Fibroblast of skin of abdomen (primary cell): ENCODE results near the gene HSD17B8.

Source experiments
- DNase-seq: peaks from one replicate; pipeline ENCODE4 v3.0.0-alpha.2; 2013

HSD17B8 gene

DNA sequence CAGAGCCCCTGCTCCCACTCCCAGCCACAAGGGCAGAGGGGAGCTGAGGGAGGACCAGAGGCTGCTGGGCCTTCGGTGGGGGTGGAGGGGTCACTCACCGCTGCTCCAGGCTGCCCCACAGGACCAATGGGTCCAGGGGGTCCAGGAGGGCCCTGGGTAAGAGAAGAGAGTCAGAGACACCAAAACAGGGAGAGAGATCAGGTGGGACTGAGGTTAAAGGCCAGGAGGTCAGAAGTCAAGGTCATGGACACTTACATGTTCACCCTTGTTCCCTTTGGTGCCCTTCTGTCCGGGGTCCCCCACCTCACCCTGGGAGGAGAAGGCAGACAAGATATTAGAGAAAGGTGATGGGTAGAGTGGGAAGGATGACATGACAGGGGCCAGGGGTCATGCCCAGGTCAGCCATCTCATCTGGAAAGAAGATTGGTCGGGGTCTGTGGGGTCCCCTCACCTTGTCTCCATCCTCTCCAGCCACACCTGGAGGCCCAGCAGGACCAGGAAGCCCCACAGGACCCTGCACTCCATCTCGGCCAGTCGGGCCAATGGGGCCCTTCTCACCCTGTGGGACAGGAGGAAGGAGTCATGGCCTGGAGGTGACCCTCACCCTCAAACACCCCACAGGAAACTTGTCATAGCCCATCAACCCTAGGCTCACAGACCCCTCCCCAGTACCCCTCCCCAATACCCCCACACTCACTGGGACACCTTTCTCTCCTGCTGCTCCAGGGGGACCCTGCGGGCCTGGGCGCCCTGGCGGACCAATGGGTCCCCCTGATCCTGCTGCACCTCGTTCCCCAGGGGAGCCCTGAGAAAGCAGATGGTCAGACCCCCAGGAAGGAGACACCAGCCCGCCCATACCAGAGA is 33.2 kb upstream of the HSD17B8 start:
- no peak for DNase-seq

DNA sequence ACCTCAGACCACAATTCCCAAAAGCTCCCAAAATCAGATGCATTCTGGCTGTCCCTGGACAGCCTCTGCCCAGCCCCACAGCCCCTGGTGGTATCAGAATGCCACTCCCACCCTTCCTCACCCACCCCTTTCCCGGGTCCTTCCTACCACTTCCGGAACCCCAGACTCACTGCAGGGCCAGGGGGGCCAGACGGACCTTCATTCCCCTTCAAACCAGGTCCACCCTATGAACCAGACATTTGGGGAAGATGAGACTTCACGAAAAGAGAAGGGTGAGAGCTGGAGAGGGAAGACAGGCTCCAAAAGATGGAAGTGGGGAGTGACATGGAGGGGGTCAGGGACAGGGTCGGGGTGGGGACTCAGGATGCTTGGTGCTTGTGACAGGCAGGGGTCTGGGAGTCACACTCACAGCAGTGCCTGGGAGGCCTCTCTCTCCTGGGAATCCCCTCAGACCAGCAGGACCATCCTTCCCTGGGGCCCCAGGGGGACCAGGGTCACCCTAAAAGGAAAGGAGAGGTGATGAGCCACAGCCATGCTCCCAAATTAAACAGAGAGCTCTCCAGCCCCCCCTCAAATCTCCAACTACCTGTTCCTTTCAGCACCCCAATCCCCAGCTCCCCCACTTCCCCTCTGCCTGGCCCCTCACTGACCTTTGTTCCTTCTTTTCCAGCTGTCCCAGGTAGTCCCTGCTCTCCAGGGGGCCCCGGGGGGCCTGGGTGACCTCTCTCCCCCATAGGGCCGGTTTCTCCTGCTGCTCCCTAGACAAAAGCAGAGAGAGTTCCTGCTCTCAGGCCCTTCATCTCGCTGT is 32.4 kb upstream of the HSD17B8 start:
- DNase-seq: no peak

DNA sequence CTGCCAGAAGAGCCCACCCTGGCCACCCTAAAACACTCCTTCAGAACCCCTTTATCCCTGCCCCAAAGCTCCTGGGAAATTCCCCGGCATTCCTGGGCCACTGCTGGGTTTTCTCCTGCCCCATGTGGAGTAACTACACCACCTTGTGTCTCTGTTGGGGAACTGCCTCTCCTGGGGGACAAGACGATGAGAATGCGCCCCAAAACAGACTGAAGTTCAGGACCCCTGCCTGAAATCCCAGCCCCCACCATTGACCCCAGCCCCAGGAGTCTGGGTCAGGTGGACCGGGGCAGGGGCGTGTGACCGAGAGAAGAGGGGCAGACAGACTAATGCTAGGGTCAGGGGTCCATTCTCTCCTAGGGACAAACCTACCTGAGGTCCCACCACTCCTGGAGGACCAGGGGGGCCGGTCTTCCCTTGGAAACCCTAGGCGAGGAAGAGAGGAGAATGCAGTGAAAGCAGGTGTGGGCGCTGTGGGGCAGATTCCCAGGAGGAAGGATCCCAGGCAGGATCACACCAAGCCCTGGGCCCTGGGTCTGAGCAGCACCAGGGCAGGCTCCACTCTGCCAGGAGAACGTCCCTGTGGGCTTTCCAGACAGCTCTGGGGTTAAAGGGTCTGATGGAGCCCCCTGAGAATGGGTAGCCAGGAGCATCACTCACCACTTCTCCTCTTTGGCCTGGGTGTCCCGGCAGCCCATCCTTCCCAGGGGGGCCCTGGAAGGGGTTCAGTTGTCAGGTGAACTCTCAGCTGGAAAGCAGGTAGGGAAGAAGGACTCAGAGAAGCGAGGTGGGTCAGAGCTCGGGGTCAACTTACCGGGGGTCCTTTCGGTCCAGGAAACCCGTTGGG is 31.5 kb upstream of the HSD17B8 start:
- peak; percentile 44 for DNase-seq

DNA sequence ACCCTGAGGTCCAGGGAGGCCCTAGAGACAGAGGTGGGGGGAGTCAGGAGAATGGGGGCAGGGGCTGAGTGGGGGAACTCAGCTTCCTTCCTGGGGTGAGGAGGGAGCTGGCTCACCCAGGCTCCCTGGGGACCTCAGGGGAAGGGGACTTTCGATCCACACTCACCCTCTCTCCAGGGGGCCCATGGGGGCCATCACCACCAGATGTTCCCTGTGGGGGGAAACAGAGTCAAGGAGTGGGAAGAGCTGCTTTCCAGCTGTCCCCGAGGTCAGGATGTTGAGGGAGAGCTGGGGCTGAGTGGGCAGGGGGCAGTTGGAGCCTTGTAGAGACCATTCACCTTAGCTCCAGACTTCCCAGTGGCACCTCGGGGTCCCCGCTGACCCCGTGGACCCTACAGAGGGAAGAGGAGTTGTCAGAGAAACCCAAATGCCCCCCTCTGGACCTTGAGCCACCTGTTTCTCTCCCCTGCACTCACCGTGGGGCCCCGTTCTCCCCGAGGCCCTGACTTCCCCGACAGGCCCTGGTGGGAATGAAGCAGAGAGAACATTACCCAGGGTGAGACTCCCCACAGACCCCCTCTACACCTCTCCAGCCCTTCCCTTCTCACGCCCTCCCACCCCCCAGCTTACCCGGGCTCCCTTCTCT is 30.8 kb upstream of the HSD17B8 start:
- no peak for DNase-seq

DNA sequence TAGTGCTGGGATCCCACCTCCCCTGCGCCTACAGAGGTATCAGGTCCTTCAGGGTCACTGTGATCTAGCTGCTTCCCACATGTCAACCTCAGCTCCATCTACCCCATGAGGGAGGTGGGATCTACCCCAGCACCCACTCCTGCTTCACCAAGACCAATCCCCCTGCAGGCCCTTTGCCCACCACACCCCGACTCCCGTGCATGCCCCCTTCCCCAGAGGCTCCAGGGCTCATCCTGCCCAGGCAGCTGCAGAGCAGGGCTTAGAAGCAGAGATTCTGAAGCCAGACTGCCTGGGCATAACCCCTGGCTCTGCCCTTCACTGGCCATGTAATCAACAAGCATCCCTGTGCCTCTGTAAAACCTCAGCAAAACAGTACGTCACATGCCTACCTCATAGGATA is 29.7 kb upstream of the HSD17B8 start:
- no peak for DNase-seq

DNA sequence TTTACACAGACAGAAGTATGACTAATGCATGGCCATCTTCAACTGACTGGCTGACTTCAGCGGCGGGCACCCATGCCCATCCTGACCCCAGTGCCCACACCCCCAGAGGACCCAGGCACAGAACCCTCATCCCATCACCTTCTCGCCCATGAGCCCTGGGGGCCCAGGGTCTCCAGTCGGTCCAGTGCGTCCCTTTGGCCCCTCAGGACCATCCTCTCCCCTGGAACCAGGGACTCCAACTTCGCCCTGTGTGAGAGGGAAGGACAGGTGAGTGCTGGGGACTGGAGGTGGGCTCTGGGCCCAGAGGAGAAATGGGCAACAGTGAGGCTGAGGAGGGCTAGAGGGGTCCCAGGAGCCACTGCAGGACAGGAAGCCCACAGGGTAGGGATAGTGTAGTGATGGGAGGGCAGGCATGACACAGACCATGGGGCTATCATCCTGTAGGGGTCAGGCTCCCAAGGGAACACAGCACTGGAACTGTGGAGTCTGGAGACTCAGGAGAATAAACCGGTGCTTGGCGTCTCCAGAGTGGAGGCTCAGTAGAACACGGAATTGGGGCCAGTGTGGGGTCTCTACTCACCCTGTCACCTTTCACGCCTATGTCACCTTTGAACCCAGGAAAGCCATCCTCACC is 28.9 kb upstream of the HSD17B8 start:
- DNase-seq: no peak

DNA sequence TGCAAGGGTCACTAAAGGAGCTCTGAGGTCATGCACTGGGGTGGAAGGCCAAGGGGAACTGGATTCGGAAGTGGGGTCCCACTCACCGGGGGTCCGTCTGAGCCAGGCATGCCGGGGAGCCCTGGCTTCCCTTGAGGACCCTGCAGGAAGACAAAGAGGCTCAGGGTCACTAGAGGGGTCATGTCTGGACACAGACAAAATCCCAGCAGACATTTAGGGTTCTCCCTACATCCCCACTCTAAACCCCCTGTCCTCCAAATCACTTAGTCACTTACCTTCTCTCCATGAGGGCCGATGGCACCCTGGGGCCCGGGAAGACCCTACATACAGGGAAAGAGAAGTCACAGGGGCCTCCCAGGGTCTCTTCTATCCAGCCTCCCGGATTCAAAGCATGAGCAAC is 27.5 kb upstream of the HSD17B8 start:
- DNase-seq: no peak

DNA sequence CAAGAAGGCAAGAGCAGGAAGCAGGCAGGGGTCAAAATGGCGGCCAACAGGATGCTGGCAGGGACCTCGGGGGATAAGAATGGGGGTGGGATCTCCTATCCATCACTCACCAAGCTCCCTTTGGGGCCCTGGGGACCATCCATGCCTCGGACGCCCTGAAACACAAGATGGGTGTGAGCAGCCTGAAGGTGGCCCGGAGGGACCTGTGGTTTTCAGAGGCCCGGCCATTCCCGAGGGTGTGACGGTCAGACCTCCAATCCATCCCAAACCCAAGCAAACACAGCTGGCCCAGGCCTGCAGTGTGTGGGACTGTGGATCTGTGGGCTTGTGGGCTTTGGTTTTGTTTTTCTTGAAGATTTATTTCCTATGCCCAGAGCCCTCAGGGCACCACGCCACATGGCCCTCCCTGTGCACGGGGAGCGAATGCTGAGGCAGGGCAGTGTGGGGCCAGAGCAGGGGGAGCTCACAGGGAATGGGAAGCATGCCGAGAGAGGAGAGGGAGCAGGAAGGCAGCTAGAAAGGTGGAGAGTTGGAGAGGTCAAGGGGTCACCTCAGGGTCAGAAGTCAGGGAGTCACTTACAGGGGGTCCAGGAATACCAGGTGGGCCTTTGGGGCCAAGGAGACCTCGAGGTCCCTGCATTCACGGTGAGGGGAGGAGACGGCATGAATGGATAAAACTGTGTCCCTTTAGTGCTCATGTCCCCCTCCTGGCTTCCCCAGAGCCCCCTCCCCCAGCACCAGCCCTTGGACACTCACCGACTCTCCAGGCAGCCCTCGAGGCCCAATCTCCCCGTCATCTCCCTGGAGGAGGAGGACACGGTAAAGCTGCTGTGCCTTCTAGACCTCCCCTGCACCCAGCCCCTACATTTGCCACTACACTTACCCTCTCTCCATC is 26.7 kb upstream of the HSD17B8 start:
- no peak for DNase-seq

DNA sequence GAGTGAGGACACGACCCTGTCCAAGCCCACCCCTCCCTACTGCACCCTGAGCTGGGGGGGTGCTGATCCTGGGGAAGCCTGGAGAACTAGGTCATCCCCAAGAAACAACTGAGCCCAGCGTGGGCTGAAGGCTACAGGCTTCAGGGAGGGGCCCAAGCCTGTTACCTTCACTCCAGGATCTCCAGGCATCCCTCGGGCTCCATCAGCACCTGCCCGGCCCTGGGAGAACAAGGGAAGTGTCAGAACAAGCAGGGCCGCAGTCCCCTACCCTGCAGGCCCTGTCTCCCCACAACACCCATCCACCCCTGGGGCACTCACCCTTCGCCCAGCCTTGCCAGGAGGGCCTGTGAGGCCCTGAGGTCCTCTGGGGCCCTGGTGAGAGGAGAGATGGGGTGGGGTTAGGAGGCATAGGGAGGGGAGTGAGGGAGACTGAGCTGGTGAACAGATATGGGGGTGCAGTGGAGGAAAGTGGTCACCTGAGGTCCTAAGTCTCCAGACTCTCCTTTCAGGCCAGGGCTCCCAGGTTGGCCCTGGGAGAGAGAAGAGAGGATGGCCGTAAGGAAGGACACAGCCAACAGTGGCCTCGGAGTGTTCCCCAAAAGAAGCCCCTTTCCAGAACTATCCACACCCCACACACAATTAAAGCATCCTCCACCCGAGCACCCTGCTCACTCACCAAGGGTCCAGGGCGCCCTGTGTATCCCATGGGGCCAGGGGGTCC is 25.5 kb upstream of the HSD17B8 start:
- DNase-seq: no peak

DNA sequence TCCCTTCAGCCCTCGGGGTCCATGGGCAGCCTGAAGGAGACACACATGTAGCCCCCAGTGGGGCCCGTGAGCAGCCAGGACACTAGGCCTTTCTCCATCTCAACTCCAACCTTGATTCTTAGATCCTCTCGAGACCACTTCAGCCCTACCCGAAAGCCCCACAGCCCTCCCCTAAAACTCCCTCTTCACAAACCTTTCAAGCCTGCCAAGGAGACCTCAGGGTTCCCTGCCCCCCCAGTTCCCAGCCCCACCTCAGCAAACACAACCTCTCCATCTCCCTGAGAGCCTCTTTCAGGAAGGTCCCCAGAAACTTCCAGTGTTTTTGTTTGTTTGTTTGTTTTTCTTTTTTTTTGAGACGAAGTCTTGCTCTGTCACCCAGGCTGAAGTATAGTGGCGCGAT is 23.3 kb upstream of the HSD17B8 start:
- DNase-seq: no peak

DNA sequence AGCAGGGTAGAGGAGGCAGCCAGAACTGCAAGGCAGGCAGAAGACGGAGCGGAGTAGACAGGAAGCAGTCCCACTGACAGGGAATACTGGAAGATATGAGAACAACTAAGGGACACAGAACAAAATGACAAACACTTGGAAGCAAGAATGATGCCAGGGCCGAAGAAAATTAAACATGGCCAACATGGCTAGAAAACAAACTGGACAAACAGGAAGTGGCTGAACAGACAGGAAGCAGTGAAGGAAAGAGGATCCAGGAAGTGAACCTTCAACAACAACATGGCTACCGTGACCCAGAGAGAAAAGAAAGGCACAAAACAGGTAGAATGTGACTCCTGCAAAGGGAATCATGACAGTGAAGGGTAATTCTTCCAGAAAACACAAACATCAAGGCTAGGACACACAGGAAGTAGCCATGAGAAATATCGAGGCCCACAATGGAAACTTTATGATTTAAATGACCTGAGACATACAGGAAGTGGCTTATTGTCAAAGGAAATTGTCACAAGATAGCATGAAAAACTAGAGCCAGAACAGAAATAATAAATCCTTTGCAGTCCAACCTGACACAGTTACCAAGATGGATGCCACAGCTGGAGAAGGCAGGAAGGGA is 21.3 kb upstream of the HSD17B8 start:
- DNase-seq: no peak

DNA sequence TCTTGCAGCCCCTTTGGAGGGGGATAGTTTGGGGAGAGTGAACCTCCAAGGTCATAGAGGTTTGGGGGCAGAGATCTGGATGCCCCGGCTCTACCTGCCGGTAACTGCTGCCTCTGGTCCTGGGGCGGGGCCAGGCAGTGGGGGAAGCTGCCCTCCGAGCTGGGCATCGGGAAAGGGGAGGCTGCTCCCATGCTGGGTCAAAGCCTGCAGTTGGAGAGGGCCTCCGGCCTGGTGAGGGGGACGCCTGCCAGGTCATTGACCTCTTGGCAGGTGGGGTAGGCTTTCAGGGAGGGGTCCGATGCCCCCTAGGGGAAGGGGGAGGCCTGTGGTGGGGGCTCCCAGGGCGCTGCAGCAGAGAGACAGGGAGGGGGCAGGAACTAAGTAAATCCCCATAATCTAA is 19.3 kb upstream of the HSD17B8 start:
- DNase-seq: no peak

DNA sequence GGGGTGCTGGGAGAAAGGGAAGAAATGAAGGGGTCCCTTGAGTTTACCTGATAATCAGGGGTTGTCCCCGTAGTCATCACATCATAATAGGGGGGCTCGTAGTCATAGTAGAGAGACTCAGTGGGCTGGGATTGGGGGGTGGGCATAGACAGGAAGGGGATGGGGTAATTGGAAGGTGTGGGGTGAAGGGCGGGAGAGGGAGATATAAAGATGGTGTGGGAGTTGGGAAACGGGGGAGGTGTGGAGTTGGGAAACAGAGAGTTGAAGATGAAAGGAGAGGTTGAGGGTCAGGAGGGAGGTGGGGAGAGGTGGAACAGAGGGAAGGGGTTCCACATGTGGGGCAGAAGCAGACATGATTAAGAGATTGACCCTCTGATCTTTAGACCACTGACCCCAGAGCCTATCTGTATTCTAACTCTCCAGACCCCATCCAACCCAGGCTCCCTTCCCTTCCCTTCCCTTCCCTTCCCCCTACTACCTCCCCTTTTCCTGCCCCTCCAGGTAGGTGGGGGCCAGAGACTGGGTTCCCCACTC is 18.7 kb upstream of the HSD17B8 start:
- no peak for DNase-seq

DNA sequence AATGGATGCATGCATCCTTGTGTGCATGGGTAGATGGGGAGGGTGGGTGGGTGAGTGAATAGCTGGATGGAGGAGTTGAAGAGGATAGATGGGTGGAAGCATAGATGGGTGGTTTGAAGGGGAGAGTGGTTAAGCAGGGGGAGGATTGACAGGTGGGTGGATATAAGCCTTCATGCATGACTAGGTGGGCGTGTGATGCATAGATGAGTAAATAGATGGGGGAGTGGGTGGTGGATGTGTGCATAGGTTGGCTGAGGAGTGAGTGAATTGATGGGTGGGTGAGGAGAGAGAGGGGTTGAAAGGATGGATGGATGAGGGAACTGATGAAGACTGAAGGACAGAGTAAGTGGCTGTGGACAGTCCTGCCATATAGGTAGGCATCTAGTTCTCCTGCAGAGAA is 16.6 kb upstream of the HSD17B8 start:
- DNase-seq: no peak

DNA sequence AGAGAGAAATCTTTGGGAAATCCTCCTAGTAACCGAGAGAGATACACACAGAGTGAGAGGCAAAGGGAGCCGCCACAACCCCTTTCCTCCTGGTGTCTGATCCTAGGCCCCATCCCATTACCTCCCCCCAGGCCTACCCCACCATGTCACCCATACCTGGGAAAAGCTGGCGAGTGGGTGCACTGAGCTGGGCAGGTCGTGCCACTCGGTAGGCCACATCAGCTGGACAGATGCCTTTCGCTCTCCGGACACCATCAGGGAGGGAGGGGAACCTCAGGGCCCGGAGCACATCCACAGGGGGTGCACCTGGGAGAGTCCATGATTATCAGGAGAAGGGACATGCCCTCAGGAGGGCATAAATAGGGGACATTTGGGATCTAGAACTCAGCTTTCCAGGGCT is 15.3 kb upstream of the HSD17B8 start:
- no peak for DNase-seq

DNA sequence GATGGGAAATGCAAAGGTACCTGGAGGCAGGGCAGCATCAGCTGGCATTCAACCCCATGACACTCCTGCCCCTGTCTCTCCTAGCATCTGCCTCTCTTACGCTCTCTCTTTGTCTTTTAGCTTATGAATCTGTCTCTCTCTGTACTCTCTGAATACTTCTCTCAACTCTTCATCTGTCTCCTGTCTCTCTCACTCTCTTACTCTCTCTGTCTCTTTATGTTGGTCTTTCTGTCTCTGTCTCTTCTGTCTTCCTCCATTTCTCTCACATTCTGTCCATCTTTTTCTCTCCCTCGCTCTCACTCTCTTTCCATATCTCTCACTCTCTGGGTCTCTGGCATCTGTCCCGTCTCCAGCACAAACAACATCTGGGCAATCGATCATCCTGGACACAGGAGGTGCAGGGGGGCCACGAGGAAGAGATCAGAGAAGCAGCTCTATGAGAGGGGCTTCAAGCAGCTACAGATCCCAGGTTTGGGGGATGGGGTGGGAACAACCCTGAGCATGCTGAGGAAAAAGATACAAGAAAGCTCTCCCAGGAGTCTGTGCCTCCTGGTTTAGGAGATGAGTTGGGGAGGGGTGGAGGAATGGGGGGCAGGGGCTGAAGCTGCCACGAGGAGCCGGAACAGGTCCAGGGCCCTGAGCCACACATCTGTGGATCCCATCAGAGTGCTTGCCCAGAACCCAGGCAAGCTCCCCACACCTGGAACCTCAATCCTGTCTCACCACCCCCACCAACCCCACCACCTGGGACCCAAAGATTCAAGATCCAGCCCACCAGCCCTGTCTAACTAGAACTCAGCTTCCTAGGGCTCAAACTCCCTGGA is 14.6 kb upstream of the HSD17B8 start:
- no peak for DNase-seq

DNA sequence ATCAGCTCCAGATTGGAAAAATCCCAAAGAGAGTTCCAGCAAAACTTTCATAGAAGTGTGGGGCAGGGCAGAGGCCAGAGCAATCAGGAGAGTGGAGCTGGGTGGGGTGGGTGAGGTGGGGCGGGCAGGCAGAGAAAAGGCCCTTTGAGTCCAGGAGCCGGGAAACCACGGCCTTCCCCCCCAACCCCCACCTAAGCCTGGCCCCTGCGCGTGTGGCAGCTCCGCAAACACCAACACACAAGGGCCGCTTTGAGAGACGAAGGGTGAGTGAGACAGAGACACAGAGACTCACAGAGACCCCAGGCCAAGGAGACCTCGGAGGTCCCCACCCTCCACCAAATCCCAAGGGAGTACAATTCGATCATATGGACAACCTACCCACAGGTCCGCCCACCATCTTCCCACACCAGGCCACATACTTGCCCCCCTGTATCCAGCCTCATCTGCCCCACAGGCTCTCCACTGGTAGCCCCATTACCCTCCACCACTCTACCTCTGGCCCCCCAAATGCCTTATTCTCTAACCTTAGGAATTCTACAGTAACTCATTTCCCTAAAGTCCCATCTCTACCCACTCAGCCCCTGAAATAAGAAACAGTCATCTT is 13.8 kb upstream of the HSD17B8 start:
- DNase-seq: no peak
